ENCODE results near the gene METAP2. TPM values are rescaled to one million over a fixed set of nuclear protein-coding genes. Genes with fewer than 3 reads are reported as not detected.

METAP2 gene
- polyA plus RNA-seq, 3 donors, result 17.0 to 26.0 (median 19.9) TPM

GRCh38 chr12:95532851-95533250 is 58.9 kb downstream of the METAP2 start:
- Histone ChIP-seq H3K9ac (ENCODE audit: insufficient read depth, low read length, poor library complexity, severe bottlenecking) (no peak overlapping the region), H3K4me3 (replicated peaks in 1 of 3; ENCODE audit: low read depth in 2 of 3, low read length in 3 of 3) (no peak overlapping the region), H3K9me3 (replicated peaks in 1 of 2; ENCODE audit: control insufficient read depth in 1 of 2, insufficient read depth in 1 of 2, low read length in 2 of 2) (no peaks in the 10 kb centered on the region), H3K4me1 (ENCODE audit: control insufficient read depth in 1 of 2, insufficient read depth in 2 of 2, low read length in 2 of 2) (no peaks in the 10 kb centered on the region), H3K36me3 (replicated peaks in 1 of 2; ENCODE audit: control insufficient read depth in 1 of 2, insufficient read depth in 2 of 2, low read length in 2 of 2) (no peaks in the 10 kb centered on the region), H3K79me2 (ENCODE audit: insufficient read depth, low read length) (no peaks in the 10 kb centered on the region), H4K20me1 (ENCODE audit: insufficient read depth, low read length) (no peaks in the 10 kb centered on the region), H3K27me3 (ENCODE audit: control insufficient read depth in 2 of 2, insufficient read depth in 2 of 2, low read length in 2 of 2) (no peaks in the 10 kb centered on the region), H3K27ac (ENCODE audit: low read depth in 1 of 2, low read length in 2 of 2) (no peak overlapping the region), H3K4me2 (replicated peaks; ENCODE audit: extremely low read depth, low read length, poor library complexity, severe bottlenecking) (no peak overlapping the region), H2AFZ (ENCODE audit: insufficient read depth, low read depth, low read length, poor library complexity, severe bottlenecking) (no peak overlapping the region)
- H3K4me3 Mint-ChIP-seq, result no peak overlapping the region
- H3K27ac Mint-ChIP-seq, result no peak overlapping the region
- intact Hi-C loops (cut with micrococcal nuclease), result loop anchor here in 1 of 2 donors (5.0 kb wide), 1 partner anchor 416 kb away; no protein-coding TSS in a partner anchor
- no peak for TF ChIP-seq CTCF (IDR thresholded peaks at IDR 0.05)
- no peaks in the 10 kb centered on the region for H3K9me3 Mint-ChIP-seq
- no peaks in the 10 kb centered on the region for H3K36me3 Mint-ChIP-seq
- peaks cover 2% of the 10 kb centered on the region for H3K4me1 Mint-ChIP-seq
- no peak for DNase-seq
- H3K27me3 Mint-ChIP-seq (ENCODE audit: low read depth in 3 of 3), result peaks cover 4 to 5% (median 4%) of the 10 kb centered on the region in 3 donors
- 93% methylated on average over 4 of the region's 5 CpGs for WGBS (ENCODE audit: insufficient coverage)

GRCh38 chr12:95533985-95534384 is 60.0 kb downstream of the METAP2 start:
- DNase-seq, result no peak
- H3K79me2 ChIP-seq (ENCODE audit: insufficient read depth, low read length), result no peaks in the 10 kb centered on the region
- H3K27ac ChIP-seq (ENCODE audit: low read depth in 1 of 2, low read length in 2 of 2), result no peak overlapping the region
- no peaks in the 10 kb centered on the region for H3K27me3 ChIP-seq (ENCODE audit: control insufficient read depth in 2 of 2, insufficient read depth in 2 of 2, low read length in 2 of 2)
- Mint-ChIP-seq H3K27ac (no peak overlapping the region), H3K4me3 (no peak overlapping the region), H3K9me3 (no peaks in the 10 kb centered on the region), H3K4me1 (peaks cover 2% of the 10 kb centered on the region), H3K27me3 (ENCODE audit: low read depth in 3 of 3) (peaks cover 5 to 6% (median 5%) of the 10 kb centered on the region in 3 donors), H3K36me3 (no peaks in the 10 kb centered on the region)
- H2AFZ ChIP-seq (ENCODE audit: insufficient read depth, low read depth, low read length, poor library complexity, severe bottlenecking), result no peak overlapping the region
- no peak overlapping the region for H3K9ac ChIP-seq (ENCODE audit: insufficient read depth, low read length, poor library complexity, severe bottlenecking)
- no peaks in the 10 kb centered on the region for H3K9me3 ChIP-seq (replicated peaks in 1 of 2; ENCODE audit: control insufficient read depth in 1 of 2, insufficient read depth in 1 of 2, low read length in 2 of 2)
- H4K20me1 ChIP-seq (ENCODE audit: insufficient read depth, low read length), result no peaks in the 10 kb centered on the region
- WGBS (ENCODE audit: insufficient coverage), result 100% methylated on average over 3 of the region's 4 CpGs
- no peaks in the 10 kb centered on the region for H3K36me3 ChIP-seq (replicated peaks in 1 of 2; ENCODE audit: control insufficient read depth in 1 of 2, insufficient read depth in 2 of 2, low read length in 2 of 2)
- intact Hi-C loops (cut with micrococcal nuclease), result loop anchor here (2.0 to 5.0 kb wide), 2 partner anchors 415 to 417 kb away; no protein-coding TSS in a partner anchor
- TF ChIP-seq CTCF (IDR thresholded peaks at IDR 0.05), result no peak
- no peak overlapping the region for H3K4me3 ChIP-seq (replicated peaks in 1 of 3; ENCODE audit: low read depth in 2 of 3, low read length in 3 of 3)
- no peaks in the 10 kb centered on the region for H3K4me1 ChIP-seq (ENCODE audit: control insufficient read depth in 1 of 2, insufficient read depth in 2 of 2, low read length in 2 of 2)
- no peak overlapping the region for H3K4me2 ChIP-seq (replicated peaks; ENCODE audit: extremely low read depth, low read length, poor library complexity, severe bottlenecking)
